Neural progenitor cell (in vitro differentiated cells): Measurements from ENCODE around the gene TNS3. TPM values are rescaled to one million over a fixed set of nuclear protein-coding genes. Genes with fewer than 3 reads are reported as not detected.
A peak's percentile ranks its signal among the peaks of the same experiment; 100 is the strongest.

Source experiments
- DNase-seq: peaks from one replicate; pipeline ENCODE4 v3.0.0-alpha.2; 2016; ENCODE audit warnings: low spot score
- H2AFZ ChIP-seq: fragments of 200-600 bp; sonication (generic); replicated peaks from 2 replicates; pipeline ENCODE4 v1.6.1; 2016; ENCODE audit warnings: antibody characterized with exemption
- H3F3A ChIP-seq: fragments of 200-600 bp; sonication (generic); 2 replicates; pipeline ENCODE4 v1.6.1; 2016; ENCODE audit warnings: antibody characterized with exemption, low read depth
- H3K27ac ChIP-seq: fragments of 200-600 bp; sonication (generic); 2 replicates; pipeline ENCODE4 v1.5.1; 2016; ENCODE audit warnings: mild to moderate bottlenecking
- H3K27me3 ChIP-seq: fragments of 200-600 bp; sonication (generic); 2 replicates; pipeline ENCODE4 v1.6.1; 2016; ENCODE audit warnings: mild to moderate bottlenecking, moderate library complexity
- H3K36me3 ChIP-seq: fragments of 200-600 bp; sonication (generic); 2 replicates; pipeline ENCODE4 v1.5.1; 2016
- H3K4me1 ChIP-seq: fragments of 200-600 bp; sonication (generic); 2 replicates; pipeline ENCODE4 v1.6.1; 2016; ENCODE audit warnings: mixed run types
- H3K4me2 ChIP-seq: fragments of 200-600 bp; sonication (generic); 2 replicates; pipeline ENCODE4 v1.6.1; 2016
- H3K4me3 ChIP-seq: fragments of 200-600 bp; sonication (generic); 2 replicates; pipeline ENCODE4 v1.5.1; 2016
- H3K79me2 ChIP-seq: fragments of 200-600 bp; sonication (generic); 2 replicates; pipeline ENCODE4 v1.6.1; 2016; ENCODE audit warnings: low read depth
- H3K9ac ChIP-seq: fragments of 200-600 bp; sonication (generic); 2 replicates; pipeline ENCODE4 v1.6.1; 2016
- H3K9me3 ChIP-seq: fragments of 200-600 bp; sonication (generic); 2 replicates; pipeline ENCODE4 v1.5.1; 2016; ENCODE audit warnings: low read depth
- H4K20me1 ChIP-seq: fragments of 200-600 bp; sonication (generic); 2 replicates; pipeline ENCODE4 v1.6.1; 2016; ENCODE audit warnings: low read depth
- H3K27ac Mint-ChIP-seq: 3 replicates; pipeline ENCODE4 v1.8.0; 2021; ENCODE audit warnings: mixed read lengths
- H3K27me3 Mint-ChIP-seq: 2 replicates; pipeline ENCODE4 v1.8.0; 2022; ENCODE audit warnings: low read depth, mild to moderate bottlenecking, inconsistent platforms, moderate library complexity, mixed read lengths; ENCODE audit not compliant: insufficient read depth
- H3K36me3 Mint-ChIP-seq: 3 replicates; pipeline ENCODE4 v1.8.0; 2021; ENCODE audit warnings: mixed read lengths
- H3K4me1 Mint-ChIP-seq: 3 replicates; pipeline ENCODE4 v1.8.0; 2021; ENCODE audit warnings: mixed read lengths
- H3K4me3 Mint-ChIP-seq: 3 replicates; pipeline ENCODE4 v1.8.0; 2021; ENCODE audit warnings: mild to moderate bottlenecking, moderate library complexity, mixed read lengths
- H3K9me3 Mint-ChIP-seq: 3 replicates; pipeline ENCODE4 v1.8.0; 2020; ENCODE audit warnings: mixed read lengths
- CTCF ChIP-seq: fragments of 200-600 bp; sonication (generic); IDR thresholded peaks from 2 replicates; pipeline ENCODE4 v1.5.1; 2017; ENCODE audit warnings: antibody characterized with exemption, mild to moderate bottlenecking
- EZH2 ChIP-seq: fragments of 200-600 bp; sonication (generic); IDR thresholded peaks from 2 replicates; pipeline ENCODE4 v1.6.1; 2017; ENCODE audit warnings: antibody characterized with exemption, mild to moderate bottlenecking, moderate library complexity
- EZH2phosphoT487 ChIP-seq: fragments of 200-600 bp; sonication (generic); IDR thresholded peaks from 2 replicates; pipeline ENCODE4 v1.6.1; 2017; ENCODE audit warnings: antibody characterized with exemption
- total RNA-seq: library from RNA; depleted of rRNA; stranded (reverse); fragments of >200 nt; gene quantifications from 2 replicates; pipeline ENCODE4 v1.2.3, GENCODE V29; 2015; ENCODE audit warnings: low replicate concordance

TNS3 gene
- total RNA-seq, 1 donor from 2014 or later = 15.0 TPM

- Mint-ChIP-seq H3K36me3 (peaks cover 26% of the 10 kb centered on the region), H3K4me1 (peaks cover 6% of the 10 kb centered on the region), H3K4me3 (no peak overlapping the region), H3K27me3 (no peaks in the 10 kb centered on the region), H3K27ac (no peak overlapping the region), H3K9me3 (no peaks in the 10 kb centered on the region)
- Histone ChIP-seq H3F3A (no peaks in the 10 kb centered on the region), H3K4me3 (no peak overlapping the region), H3K9ac (no peak overlapping the region), H2AFZ (no peak overlapping the region), H3K36me3 (no peaks in the 10 kb centered on the region), H3K79me2 (no peaks in the 10 kb centered on the region), H3K4me2 (no peak overlapping the region), H3K4me1 (peaks cover 8% of the 10 kb centered on the region), H3K27ac (no peak overlapping the region), H4K20me1 (no peaks in the 10 kb centered on the region), H3K27me3 (no peaks in the 10 kb centered on the region), H3K9me3 (no peaks in the 10 kb centered on the region)
- DNase-seq = peak; percentile 27
- TF ChIP-seq EZH2phosphoT487 (no peak), EZH2 (no peak), CTCF (no peak)
These were observed 181.1 kb downstream of the TNS3 start for GRCh38 chr7:47400741-47401206.

- no peaks in the 10 kb centered on the region for H3K79me2 ChIP-seq
- peaks cover 33% of the 10 kb centered on the region for H3K36me3 Mint-ChIP-seq
These were observed 181.9 kb downstream of the TNS3 start for GRCh38 chr7:47400001-47400400.

GRCh38 chr7:47394751-47395252 is 187.1 kb downstream of the TNS3 start:
- Mint-ChIP-seq H3K4me1 (no peaks in the 10 kb centered on the region), H3K9me3 (no peaks in the 10 kb centered on the region), H3K36me3 (peaks cover 35% of the 10 kb centered on the region), H3K27me3 (no peaks in the 10 kb centered on the region), H3K27ac (no peak overlapping the region), H3K4me3 (no peak overlapping the region)
- Histone ChIP-seq H2AFZ (no peak overlapping the region), H3K4me1 (no peaks in the 10 kb centered on the region), H3K79me2 (no peaks in the 10 kb centered on the region), H3F3A (no peaks in the 10 kb centered on the region), H3K4me3 (no peak overlapping the region), H4K20me1 (no peaks in the 10 kb centered on the region), H3K27ac (no peak overlapping the region), H3K27me3 (no peaks in the 10 kb centered on the region), H3K36me3 (no peaks in the 10 kb centered on the region), H3K9me3 (no peaks in the 10 kb centered on the region), H3K9ac (no peak overlapping the region), H3K4me2 (no peak overlapping the region)
- DNase-seq = no peak
- TF ChIP-seq CTCF (no peak), EZH2 (no peak), EZH2phosphoT487 (no peak)

More at GRCh38 chr7:47400001-47400400, 181.9 kb downstream of the TNS3 start:
- Mint-ChIP-seq H3K27me3 (no peaks in the 10 kb centered on the region), H3K9me3 (no peaks in the 10 kb centered on the region), H3K4me3 (no peak overlapping the region), H3K27ac (no peak overlapping the region), H3K4me1 (peaks cover 6% of the 10 kb centered on the region)
- H4K20me1 ChIP-seq = no peaks in the 10 kb centered on the region
- H3F3A ChIP-seq = no peaks in the 10 kb centered on the region
- no peaks in the 10 kb centered on the region for H3K27me3 ChIP-seq
- DNase-seq = no peak
- H3K27ac ChIP-seq = no peak overlapping the region
- H3K9me3 ChIP-seq = no peaks in the 10 kb centered on the region
- no peaks in the 10 kb centered on the region for H3K36me3 ChIP-seq
- no peak overlapping the region for H2AFZ ChIP-seq
- no peak overlapping the region for H3K9ac ChIP-seq
- H3K4me3 ChIP-seq = no peak overlapping the region
- no peak for TF ChIP-seq CTCF
- TF ChIP-seq EZH2 = no peak
- no peak for TF ChIP-seq EZH2phosphoT487
- no peak overlapping the region for H3K4me2 ChIP-seq
- H3K4me1 ChIP-seq = peaks cover 8% of the 10 kb centered on the region
